ENCODE data around the gene NCAM2. TPM values are rescaled to one million over a fixed set of nuclear protein-coding genes. Genes with fewer than 3 reads are reported as not detected.

The NCAM2 gene
- total RNA-seq, 4 donors from 2014 or later: 3.2 to 9.1 (median 4.6) TPM

DNA sequence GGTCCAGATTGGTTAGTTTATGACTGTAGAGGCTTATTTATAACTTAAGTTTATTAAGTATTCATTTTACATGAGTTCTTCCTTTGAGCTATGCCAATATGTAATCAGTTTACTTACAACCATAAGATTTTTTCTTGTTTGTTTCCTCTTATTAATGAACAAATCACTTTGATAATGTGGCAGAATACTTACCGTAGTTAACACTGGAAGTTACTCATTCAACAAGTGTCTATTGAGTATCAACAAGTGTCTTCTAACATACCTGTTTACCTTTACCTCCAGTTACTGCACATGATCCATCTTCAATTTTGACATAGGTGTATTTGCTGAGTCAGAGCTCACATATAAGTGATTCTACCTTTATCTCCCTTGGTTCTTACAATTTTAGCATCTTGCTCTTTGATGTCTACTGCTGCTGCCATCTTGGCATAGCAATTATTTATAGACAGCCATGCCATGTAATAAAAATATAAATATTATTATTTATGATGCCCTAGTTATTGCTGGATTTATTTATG, 205.7 kb downstream of the NCAM2 start:
- Histone ChIP-seq H3K27me3 (no peaks in the 10 kb centered on the region), H3K36me3 (no peaks in the 10 kb centered on the region), H3K4me1 (peaks cover 0 to 8% (median 2%) of the 10 kb centered on the region in 3 donors), H3K27ac (no peak overlapping the region), H3K4me3 (no peak overlapping the region), H3K9me3 (no peaks in the 10 kb centered on the region)
- no peak for ATAC-seq
- 85 to 93% methylated on average over 1 of the region's 1 CpG for WGBS, 2 donors (ENCODE audit: low coverage in 1 of 2)
- TF ChIP-seq, protein P1, sequence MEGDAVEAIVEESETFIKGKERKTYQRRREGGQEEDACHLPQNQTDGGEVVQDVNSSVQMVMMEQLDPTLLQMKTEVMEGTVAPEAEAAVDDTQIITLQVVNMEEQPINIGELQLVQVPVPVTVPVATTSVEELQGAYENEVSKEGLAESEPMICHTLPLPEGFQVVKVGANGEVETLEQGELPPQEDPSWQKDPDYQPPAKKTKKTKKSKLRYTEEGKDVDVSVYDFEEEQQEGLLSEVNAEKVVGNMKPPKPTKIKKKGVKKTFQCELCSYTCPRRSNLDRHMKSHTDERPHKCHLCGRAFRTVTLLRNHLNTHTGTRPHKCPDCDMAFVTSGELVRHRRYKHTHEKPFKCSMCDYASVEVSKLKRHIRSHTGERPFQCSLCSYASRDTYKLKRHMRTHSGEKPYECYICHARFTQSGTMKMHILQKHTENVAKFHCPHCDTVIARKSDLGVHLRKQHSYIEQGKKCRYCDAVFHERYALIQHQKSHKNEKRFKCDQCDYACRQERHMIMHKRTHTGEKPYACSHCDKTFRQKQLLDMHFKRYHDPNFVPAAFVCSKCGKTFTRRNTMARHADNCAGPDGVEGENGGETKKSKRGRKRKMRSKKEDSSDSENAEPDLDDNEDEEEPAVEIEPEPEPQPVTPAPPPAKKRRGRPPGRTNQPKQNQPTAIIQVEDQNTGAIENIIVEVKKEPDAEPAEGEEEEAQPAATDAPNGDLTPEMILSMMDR (IDR thresholded peaks at IDR 0.05): no peak
- TF ChIP-seq POLR2AphosphoS5 (IDR thresholded peaks at IDR 0.05) (no peak), EP300 (IDR thresholded peaks at IDR 0.05) (no peak), POLR2A (IDR thresholded peaks at IDR 0.05) (no peak)

DNA sequence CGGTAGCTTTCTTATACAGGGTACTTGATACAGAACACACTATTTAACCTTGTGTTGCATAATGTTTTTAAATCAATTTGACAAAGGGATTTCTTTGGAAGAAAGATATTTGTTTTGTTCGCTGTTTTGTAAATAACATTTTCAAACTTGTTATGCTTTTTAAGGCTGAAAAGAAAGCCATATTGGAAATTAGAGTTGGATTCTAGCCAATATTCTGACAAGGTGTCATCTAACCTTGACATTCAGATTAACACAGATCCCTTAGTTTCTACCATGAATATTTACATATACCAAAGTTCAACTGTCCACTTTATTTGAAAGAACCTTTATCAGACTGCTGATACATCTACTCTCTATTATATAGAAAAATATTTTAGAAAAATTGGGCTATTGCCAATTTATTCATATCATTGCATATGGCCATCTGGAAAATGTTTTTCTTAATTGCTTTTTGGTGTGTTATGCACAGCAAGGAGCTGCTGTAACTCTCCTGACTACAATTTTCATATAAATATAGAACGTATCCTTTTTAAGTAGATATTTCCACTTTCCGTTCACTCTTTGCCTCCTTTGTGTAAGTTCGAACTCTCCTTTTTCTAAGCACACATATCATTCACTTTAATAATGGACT, 206.3 kb downstream of the NCAM2 start:
- Histone ChIP-seq H3K4me1 (peaks cover 0 to 8% (median 0%) of the 10 kb centered on the region in 3 donors), H3K36me3 (no peaks in the 10 kb centered on the region), H3K4me3 (no peak overlapping the region), H3K9me3 (no peaks in the 10 kb centered on the region), H3K27me3 (no peaks in the 10 kb centered on the region), H3K27ac (no peak overlapping the region)
- TF ChIP-seq EP300 (IDR thresholded peaks at IDR 0.05): no peak
- TF ChIP-seq, protein P1 (IDR thresholded peaks at IDR 0.05): no peak
- no peak for TF ChIP-seq POLR2AphosphoS5 (IDR thresholded peaks at IDR 0.05)
- TF ChIP-seq POLR2A (IDR thresholded peaks at IDR 0.05): no peak
- ATAC-seq: no peak
- 44 to 73% methylated on average over 5 of the region's 5 CpGs for WGBS, 2 donors (ENCODE audit: low coverage in 1 of 2)

DNA sequence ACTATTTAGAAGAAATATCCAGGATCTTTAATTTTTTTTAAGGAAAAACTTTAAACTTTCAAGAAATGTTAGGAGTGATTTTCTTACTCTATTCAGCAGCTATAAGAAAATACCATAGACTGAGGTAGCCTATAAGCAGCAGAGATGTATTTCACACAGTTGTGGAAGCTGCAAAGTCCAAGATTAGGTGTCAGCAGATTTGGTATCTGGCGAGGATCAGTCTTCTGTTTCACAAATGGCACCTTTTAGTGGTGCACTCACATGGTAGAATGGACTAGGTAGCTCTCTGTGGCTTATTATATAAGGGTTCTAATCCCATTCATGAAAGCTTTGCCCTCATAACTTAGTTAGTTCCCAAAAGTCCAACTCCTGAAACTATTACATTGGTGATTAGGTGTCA, 207.4 kb downstream of the NCAM2 start:
- H3K27me3 ChIP-seq: no peaks in the 10 kb centered on the region
- TF ChIP-seq POLR2AphosphoS5 (IDR thresholded peaks at IDR 0.05) (no peak), POLR2A (IDR thresholded peaks at IDR 0.05) (no peak), EP300 (IDR thresholded peaks at IDR 0.05) (no peak)
- TF ChIP-seq, protein P1 (IDR thresholded peaks at IDR 0.05): no peak
- H3K27ac ChIP-seq: no peak overlapping the region
- no peak for ATAC-seq
- no peaks in the 10 kb centered on the region for H3K4me1 ChIP-seq
- H3K9me3 ChIP-seq: no peaks in the 10 kb centered on the region
- 86 to 100% methylated on average over 1 of the region's 1 CpG for WGBS, 2 donors (ENCODE audit: low coverage in 1 of 2)
- H3K4me3 ChIP-seq: no peak overlapping the region
- no peaks in the 10 kb centered on the region for H3K36me3 ChIP-seq

DNA sequence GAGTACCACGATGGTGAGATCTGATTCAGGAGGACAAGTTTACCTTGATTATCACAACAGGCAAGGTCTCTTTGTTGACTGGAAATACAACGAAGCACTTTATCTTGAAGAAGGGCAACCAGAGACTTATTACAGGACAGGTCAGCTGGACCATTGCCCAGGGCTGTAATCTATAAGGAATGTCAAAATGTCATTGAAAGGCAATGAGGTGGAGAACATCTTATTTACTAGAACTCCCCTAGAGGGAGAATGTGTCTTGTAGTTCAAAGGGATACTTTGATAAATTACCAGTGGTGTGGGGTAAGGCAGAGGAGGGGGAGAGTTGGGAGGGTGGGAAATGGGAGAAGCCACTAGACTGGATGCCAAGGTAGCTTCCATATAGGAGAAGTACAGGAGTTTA, 212.3 kb downstream of the NCAM2 start:
- no peak for ATAC-seq
- Histone ChIP-seq H3K27ac (no peak overlapping the region), H3K4me1 (no peaks in the 10 kb centered on the region), H3K4me3 (no peak overlapping the region), H3K27me3 (no peaks in the 10 kb centered on the region), H3K9me3 (no peaks in the 10 kb centered on the region), H3K36me3 (no peaks in the 10 kb centered on the region)
- TF ChIP-seq EP300 (IDR thresholded peaks at IDR 0.05) (no peak), POLR2AphosphoS5 (IDR thresholded peaks at IDR 0.05) (no peak), POLR2A (IDR thresholded peaks at IDR 0.05) (no peak)
- TF ChIP-seq, protein P1 (IDR thresholded peaks at IDR 0.05): no peak
- 80% methylated on average over 2 of the region's 2 CpGs; no CpG with 5 or more reads in 1 of the 2 donors for WGBS, 2 donors (ENCODE audit: low coverage in 1 of 2)

DNA sequence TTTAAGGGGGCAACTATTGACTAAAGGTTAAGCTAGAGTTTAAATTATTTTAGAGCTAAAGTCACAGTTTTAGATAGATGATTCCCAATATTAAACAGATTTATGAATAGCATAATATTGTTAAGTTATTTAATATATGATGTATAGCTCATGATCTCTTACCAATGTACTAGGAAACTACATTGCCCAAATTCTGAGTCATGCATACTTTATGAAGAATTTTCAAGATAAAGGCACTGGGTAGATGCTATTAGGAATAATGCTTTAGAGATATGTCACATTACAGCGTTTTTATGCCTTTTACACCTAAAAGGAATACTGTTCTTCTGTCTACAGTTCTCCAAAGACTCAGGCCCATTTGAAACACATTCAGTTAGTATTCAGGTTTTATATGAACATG, 215.1 kb downstream of the NCAM2 start:
- Histone ChIP-seq H3K27ac (no peak overlapping the region), H3K36me3 (no peaks in the 10 kb centered on the region), H3K4me3 (no peak overlapping the region), H3K4me1 (no peaks in the 10 kb centered on the region), H3K9me3 (no peaks in the 10 kb centered on the region), H3K27me3 (no peaks in the 10 kb centered on the region)
- ATAC-seq: no peak
- TF ChIP-seq EP300 (IDR thresholded peaks at IDR 0.05): no peak
- TF ChIP-seq POLR2AphosphoS5 (IDR thresholded peaks at IDR 0.05): no peak
- TF ChIP-seq, protein P1 (IDR thresholded peaks at IDR 0.05): no peak
- no peak for TF ChIP-seq POLR2A (IDR thresholded peaks at IDR 0.05)
- 58 to 100% methylated on average over 1 of the region's 1 CpG for WGBS, 2 donors (ENCODE audit: low coverage in 1 of 2)
